NCI-H146 treated with DMSO at 0.1 percent for 48 hours (cell line): ENCODE measurements around the gene NFATC3.
"Not testable (repeated sequence)": the region's sequence is repeated elsewhere in the genome, so short reads cannot be mapped to it uniquely, and the experiment has no call there.

Experiments used
- DNase-seq: peaks from one replicate; lab custom pipeline; 2025; ENCODE audit not compliant: unreplicated experiment; lab: John Stamatoyannopoulos, UW

NFATC3 gene

GRCh38 chr16:68115851-68116250, 30.7 kb downstream of the NFATC3 start:
- DNase-seq, result no peak

DNA sequence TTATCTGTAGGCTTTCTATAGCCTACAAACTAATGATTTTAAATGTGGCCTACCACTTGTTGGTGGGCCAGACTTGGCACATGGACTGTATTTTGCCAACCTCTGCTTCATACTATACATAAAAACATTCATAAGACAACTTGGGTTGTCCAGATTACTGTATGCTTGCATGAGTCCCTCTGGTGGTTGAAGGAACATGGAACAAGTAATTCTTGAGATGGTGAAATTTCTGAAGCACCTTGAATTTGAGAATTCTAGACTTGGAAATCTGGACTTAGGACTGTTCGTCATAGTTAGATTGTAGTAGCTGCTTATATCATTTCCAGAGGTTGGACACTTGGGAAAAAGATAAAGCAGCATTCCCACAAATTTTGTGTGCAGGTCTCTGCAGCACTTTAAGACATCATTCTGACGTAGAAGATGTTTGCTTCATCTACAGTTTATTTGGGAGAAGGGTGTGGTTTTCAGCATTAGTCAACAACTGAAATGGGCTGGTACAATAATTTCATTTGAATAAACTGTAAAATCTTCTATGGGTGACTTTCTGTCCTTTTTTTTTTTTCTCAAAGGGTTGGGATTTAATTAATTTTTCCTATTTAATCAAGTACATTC, 31.2 kb downstream of the NFATC3 start:
- DNase-seq, result no peak

DNA sequence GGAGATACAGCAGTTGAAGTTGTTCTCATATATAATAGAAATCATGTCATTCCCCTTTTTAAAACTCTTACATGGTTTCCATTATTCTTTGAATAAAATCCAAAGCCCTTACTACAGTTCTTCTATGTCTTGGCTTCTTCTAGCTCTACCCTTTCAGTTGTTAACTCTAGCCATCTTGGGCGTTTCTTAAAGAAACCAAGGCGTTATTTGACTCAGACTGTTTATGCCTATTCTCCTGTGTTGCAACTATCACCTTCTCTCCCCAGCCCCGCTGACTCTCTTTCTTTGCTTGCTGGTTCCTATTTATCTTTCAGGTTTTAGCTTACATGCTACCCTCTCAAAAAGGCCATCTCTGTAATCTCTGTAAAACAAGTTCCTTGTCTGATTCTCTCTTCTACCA, 32.7 kb downstream of the NFATC3 start:
- no peak for DNase-seq

DNA sequence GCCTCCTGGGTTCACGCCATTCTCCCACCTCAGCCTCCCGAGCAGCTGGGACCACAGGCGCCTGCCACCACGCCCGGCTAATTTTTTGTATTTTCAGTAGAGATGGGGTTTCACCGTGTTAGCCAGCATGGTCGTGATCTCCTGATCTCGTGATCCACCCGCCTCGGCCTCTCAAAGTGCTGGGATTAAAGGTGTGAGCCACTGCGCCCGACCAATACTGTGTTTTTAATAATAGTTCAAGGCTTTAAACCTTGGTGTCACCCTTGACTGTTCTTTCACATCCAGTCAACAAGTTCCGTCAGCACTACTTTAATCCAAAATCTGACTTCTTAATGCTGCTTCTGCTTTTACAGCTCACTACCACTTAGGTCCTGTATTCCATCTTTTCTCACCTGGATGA, 33.8 kb downstream of the NFATC3 start:
- DNase-seq, result not testable (repeated sequence)

DNA sequence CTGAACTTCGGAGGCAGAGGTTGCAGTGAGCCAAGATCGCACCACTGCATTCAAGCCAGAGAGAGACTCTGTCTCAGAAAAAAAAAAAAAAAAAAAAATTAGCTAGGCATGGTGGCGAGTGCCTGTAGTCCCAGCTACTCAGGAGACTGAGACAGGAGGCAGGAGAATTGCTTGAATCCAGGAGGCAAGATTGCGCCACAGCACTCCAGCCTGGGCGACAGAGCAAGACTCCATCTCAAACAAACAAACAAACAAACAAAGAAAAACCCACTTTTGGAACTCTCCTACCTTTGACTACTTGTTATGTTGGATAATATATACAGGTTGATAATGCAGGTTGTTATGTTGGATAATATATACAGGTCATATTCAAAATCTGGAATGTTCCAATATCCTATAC, 35.3 kb downstream of the NFATC3 start:
- not testable (repeated sequence) for DNase-seq

- DNase-seq, result no peak
Measured at GRCh38 chr16:68126395-68126794, 41.2 kb downstream of the NFATC3 start.

DNA sequence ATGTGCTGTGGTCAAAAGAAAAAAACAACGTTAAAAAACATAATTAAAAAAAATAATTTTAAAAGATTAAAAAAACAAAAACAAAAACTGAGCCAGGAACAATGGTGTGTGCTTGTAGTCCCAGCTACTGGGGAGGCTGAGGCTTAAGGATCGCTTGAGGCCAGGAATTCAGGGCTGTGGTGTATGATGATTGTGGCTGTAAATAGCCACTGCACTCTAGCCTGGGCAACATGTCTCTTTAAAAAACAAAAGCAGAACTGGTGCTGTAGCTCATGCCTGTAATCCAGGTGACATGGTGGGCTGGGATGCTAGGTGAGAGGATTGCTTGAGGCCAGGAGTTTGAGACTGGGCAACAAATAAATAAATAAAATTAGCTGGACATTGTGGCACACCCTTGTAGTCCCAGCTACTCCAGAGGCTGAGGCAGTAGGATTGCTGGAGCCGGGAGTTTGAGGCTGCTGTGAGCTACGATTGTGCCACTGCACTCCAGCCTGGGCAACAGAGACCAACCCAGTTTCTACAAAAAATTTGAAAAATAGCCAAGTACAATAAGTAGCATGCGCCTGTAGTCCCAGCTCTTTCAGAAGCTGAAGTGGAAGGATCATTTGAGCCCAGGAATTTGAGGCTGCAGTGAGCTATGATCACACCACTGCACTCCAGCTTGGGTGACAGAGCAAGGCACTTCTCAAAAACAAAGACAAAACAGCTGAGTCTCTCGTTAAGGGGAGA, 43.6 kb downstream of the NFATC3 start:
- DNase-seq, result no peak

- no peak for DNase-seq
Measured at GRCh38 chr16:68130520-68130919, 45.4 kb downstream of the NFATC3 start.

- DNase-seq, result no peak
Measured at GRCh38 chr16:68131813-68132706, 46.9 kb downstream of the NFATC3 start.

DNA sequence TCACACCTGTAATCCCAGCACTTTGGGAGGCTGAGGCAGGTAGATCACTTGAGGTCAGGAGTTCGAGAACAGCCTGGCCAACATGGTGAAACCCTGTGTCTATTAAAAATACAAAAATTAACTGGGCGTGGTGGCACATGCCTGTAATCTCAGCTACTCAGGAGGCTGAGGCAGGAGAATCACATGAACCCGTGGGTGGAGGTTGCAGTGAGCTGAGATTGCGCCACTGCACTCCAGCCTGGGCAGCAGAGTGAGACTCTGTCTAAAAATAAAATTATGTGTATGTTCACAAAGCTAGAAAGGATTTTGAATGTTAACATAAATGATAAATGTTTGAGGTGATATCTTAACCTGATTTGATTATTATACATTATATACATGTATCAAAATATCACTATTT, 47.8 kb downstream of the NFATC3 start:
- not testable (repeated sequence) for DNase-seq

DNA sequence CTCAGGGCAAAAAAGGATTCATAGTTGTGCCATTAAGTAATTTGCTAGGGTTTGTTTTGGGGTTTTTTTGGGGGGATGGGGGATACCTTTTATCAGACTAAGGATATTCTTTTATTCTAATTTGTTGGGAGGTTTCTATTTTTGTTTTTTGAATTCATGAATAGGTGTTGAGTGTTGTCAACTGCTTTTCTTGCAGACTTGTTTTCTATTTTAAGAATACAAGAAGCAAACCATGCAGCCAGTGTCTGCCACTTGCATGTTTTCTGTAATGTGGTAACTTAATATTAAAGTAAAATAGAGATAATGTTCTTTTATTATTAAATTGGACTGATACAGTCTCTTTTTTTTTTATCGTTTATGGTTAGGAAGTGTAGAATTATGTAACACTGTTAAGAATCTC, 49.5 kb downstream of the NFATC3 start:
- DNase-seq, result no peak

DNA sequence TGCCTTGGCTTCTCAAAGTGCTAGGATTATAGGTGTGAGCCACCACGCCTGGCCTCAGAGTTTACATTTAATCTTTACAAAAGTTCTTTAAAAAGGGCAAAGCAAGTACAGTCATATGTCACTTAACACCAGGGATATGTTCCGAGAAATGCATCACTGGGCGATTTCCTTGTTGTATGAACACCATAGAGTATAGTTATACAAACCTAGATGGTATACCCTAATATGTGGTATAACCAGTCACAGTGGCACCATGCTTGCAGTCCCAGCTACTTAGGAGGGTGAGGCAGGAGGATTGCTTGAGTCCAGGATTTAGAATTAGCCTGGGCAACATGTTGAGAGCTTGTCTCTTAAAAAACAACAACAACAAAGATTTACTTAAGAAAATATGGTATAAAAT, 51.3 kb downstream of the NFATC3 start:
- DNase-seq, result no peak

- no peak for DNase-seq
Measured at GRCh38 chr16:68144008-68144407, 58.8 kb downstream of the NFATC3 start.

DNA sequence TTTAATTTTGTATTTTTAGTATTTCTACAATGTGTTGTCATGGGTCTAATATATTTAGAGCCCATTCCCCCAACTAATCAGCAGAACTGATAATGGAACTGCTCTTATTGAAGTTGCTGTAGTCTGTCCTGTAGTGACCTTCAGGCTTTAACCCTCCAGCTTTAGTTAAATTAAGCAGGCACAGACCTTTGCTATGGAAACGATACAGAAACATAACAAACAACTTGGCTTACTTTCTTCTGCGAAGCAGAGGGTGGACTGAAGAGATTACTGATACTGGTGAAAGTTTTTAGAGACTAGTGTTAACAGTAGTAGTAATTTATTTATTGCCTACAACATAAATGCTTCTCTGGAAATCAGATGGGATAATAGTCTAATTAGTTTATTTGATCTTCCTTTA, 61.4 kb downstream of the NFATC3 start:
- DNase-seq, result no peak

- DNase-seq, result no peak
Measured at GRCh38 chr16:68147444-68147843, 62.3 kb downstream of the NFATC3 start.

- DNase-seq, result no peak
Measured at GRCh38 chr16:68149596-68149995, 64.4 kb downstream of the NFATC3 start.

DNA sequence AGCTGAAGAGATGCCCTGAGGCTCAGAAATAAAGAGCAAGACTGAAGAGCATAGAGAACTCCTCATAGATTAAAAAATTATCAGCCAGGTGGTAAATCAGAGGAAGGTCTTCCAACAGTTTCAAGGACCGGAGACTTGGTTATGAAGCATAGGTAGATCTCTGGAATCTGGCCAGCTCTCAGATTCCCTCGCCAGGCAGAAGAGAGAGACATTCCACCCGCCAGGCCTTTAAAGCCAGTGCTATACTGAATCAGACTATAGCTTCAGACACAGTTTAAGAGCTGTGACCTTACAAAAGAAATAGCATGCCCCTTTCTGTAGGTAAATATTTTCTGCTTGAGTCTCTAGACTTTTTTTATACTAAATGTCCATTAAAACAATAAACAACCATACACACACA, 70.3 kb downstream of the NFATC3 start:
- DNase-seq, result no peak

- DNase-seq, result no peak
Measured at GRCh38 chr16:68162413-68162812, 77.2 kb downstream of the NFATC3 start.

DNA sequence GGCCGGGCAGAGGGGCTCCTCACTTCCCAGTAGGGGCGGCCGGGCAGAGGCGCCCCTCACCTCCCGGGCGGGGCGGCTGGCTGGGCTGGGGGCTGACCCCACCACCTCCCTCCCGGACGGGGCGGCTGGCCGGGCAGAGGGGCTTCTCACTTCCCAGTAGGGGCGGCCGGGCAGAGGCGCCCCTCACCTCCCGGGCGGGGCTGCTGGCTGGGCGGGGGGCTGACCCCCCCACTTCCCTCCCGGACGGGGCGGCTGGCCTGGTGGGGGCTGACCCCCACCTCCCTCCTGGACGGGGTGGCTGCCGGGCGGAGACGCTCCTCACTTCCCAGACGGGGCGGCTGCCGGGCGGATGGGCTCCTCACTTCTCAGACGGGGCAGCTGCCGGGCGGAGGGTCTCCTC, 78.1 kb downstream of the NFATC3 start:
- DNase-seq, result not testable (repeated sequence)

DNA sequence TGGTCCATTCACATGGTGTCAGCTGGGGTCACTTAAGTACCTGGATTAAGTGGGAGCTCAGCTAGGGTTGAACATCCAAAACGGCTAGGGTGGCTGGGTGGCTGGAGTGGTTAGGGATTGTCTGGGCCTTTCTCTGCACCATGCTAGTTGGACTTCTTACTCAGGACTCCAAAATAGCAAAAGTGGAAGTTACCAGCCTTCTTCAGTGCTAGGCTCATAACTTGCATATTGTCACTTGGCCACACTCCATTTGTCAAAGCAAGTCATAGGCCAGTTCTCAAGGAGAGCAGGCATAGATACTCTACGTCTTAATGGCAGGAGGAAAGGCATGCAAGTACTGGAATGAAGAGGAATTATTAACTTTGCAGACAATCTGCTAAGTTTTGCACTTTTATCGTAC, 81.1 kb downstream of the NFATC3 start:
- no peak for DNase-seq

GRCh38 chr16:68179196-68179795, 94.1 kb downstream of the NFATC3 start:
- no peak for DNase-seq
